Measurements from ENCODE around the gene ITPR1.

- TF ChIP-seq, protein P1, sequence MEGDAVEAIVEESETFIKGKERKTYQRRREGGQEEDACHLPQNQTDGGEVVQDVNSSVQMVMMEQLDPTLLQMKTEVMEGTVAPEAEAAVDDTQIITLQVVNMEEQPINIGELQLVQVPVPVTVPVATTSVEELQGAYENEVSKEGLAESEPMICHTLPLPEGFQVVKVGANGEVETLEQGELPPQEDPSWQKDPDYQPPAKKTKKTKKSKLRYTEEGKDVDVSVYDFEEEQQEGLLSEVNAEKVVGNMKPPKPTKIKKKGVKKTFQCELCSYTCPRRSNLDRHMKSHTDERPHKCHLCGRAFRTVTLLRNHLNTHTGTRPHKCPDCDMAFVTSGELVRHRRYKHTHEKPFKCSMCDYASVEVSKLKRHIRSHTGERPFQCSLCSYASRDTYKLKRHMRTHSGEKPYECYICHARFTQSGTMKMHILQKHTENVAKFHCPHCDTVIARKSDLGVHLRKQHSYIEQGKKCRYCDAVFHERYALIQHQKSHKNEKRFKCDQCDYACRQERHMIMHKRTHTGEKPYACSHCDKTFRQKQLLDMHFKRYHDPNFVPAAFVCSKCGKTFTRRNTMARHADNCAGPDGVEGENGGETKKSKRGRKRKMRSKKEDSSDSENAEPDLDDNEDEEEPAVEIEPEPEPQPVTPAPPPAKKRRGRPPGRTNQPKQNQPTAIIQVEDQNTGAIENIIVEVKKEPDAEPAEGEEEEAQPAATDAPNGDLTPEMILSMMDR (conservative IDR thresholded peaks at IDR 0.05; ENCODE audit: low read length): 0 out of 2 replicates have a peak, but pooled peaks have one; percentile 10
- no peak for TF ChIP-seq EZH2phosphoT487 (IDR thresholded peaks at IDR 0.05; ENCODE audit: borderline replicate concordance, low read depth, low read length)
Observed at GRCh38 chr3:4503050-4503449, 9.9 kb downstream of the ITPR1 start.
